Measurements from ENCODE around the gene IQCF6. TPM values are rescaled to one million over a fixed set of nuclear protein-coding genes. Genes with fewer than 3 reads are reported as not detected.

Gene IQCF6
- total and polyA plus RNA-seq, 2 experiments from 2014 or later, result not detected

DNA sequence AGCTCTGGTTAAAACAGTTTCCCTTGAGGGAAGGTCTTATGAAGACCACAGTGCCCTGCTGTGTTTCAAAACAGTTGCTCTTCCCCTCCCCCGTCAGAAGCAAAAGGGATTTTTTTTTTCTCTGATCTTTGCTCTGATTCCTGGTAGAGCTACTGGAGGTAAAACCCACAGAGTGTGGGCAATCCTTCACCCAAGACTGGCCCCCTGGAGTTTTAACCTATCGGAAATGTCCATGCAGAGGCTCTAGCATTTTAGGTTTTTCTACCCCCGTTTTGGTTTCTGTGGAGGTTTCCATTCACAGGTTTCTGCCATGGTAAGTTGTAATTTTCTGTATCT lies 44.5 kb downstream of the IQCF6 start:
- no peak overlapping the region for H3K27ac ChIP-seq

DNA sequence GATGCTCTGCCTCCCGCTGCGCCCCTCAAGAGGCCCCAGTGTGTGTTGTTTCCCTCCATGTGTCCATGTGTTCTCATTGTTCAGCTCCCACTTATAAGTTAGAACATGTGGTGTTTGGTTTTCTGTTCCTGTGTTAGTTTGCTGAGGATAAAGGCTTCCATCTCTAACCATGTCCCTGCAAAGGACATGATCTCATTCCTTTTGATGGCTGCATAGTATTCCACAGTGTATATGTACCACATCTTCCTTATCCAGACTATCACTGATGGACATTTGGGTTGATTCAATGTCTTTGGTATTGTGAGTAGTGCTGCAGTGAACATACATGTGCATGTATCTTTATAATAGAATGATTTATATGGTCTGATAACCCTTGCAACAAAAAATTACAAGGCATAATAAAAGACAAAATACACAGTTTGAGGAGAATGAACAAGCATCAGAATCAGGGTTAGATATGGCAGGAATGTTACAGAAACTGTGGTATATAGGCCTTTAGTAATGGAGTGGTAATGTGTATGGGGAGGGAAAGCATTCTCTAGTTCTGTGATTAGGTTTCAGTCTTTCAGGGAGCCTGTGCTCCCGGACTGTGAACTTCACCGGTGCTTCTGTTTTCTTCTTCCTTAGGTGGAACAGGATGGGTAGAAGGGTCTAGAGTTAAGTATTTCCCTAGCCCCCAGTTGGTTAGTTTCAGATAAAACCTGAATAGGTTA lies 45.0 kb downstream of the IQCF6 start:
- Histone ChIP-seq H3K4me3 (no peak overlapping the region), H3K27me3 (no peaks in the 10 kb centered on the region), H3K36me3 (no peaks in the 10 kb centered on the region), H3K9me3 (ENCODE audit: low read depth) (no peaks in the 10 kb centered on the region), H3K27ac (no peak overlapping the region), H3K4me1 (ENCODE audit: low read depth) (no peaks in the 10 kb centered on the region)
- TF ChIP-seq, protein P1, sequence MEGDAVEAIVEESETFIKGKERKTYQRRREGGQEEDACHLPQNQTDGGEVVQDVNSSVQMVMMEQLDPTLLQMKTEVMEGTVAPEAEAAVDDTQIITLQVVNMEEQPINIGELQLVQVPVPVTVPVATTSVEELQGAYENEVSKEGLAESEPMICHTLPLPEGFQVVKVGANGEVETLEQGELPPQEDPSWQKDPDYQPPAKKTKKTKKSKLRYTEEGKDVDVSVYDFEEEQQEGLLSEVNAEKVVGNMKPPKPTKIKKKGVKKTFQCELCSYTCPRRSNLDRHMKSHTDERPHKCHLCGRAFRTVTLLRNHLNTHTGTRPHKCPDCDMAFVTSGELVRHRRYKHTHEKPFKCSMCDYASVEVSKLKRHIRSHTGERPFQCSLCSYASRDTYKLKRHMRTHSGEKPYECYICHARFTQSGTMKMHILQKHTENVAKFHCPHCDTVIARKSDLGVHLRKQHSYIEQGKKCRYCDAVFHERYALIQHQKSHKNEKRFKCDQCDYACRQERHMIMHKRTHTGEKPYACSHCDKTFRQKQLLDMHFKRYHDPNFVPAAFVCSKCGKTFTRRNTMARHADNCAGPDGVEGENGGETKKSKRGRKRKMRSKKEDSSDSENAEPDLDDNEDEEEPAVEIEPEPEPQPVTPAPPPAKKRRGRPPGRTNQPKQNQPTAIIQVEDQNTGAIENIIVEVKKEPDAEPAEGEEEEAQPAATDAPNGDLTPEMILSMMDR (IDR thresholded peaks at IDR 0.05; ENCODE audit: low read depth, low read length), result no peak
- DNase-seq (ENCODE audit: low read depth in 1 of 2, low spot score in 1 of 2), result no peak

More for the DNA sequence above, 44.5 kb downstream of the IQCF6 start:
- Histone ChIP-seq H3K36me3 (no peaks in the 10 kb centered on the region), H3K27me3 (no peaks in the 10 kb centered on the region), H3K4me1 (ENCODE audit: low read depth) (no peaks in the 10 kb centered on the region), H3K4me3 (no peak overlapping the region), H3K9me3 (ENCODE audit: low read depth) (no peaks in the 10 kb centered on the region)
- no peak for DNase-seq (ENCODE audit: low read depth in 1 of 2, low spot score in 1 of 2)
- TF ChIP-seq, protein P1 (IDR thresholded peaks at IDR 0.05; ENCODE audit: low read depth, low read length), result no peak

DNA sequence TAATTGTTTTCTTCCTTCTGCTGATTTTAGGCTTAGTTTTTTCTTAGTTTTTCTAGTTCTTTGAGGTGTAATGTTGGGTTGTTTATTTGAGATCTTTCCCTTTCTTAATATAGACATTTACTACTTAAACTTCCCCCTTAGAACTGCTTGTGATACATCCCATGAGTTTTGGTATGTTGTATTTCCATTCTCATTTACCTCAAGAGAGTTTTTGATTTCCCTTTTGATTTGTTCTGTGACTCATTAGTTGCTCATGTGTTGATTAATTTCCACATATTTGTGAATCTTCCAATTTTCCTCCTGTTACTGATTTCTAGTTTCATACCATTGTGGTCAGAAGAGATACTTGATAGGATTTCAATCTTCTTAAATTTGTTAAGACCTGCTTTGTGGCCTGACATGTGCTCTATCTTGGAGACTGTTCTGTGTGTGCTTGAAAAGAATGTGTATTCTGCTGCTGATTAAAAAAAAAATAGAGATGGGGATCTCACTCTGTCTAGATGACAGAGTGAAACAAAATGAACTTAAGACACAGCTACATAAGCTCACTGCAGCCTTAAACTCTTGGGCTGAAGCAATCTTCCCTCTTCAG lies 49.9 kb downstream of the IQCF6 start:
- no peaks in the 10 kb centered on the region for H3K27me3 ChIP-seq
- no peaks in the 10 kb centered on the region for H3K4me1 ChIP-seq (ENCODE audit: low read depth)
- DNase-seq (ENCODE audit: low read depth in 1 of 2, low spot score in 1 of 2), result no peak
- H3K4me3 ChIP-seq, result no peak overlapping the region
- no peaks in the 10 kb centered on the region for H3K36me3 ChIP-seq
- H3K9me3 ChIP-seq (ENCODE audit: low read depth), result no peaks in the 10 kb centered on the region
- TF ChIP-seq, protein P1 (IDR thresholded peaks at IDR 0.05; ENCODE audit: low read depth, low read length), result no peak
- no peak overlapping the region for H3K27ac ChIP-seq

Other genes starting within 250 kb of the IQCF6 start
- 14.0 and 22.0 TPM in 2 replicates for gene RAD54L2, start 240.5 kb downstream of the IQCF6 start, total RNA-seq
- gene RAD54L2, start 240.5 kb downstream of the IQCF6 start, polyA plus RNA-seq, result 19.5 and 26.3 TPM in 2 replicates
- 74.1 and 95.1 TPM in 2 replicates for gene TEX264, start 108.0 kb downstream of the IQCF6 start, total RNA-seq
- 71.9 and 83.9 TPM in 2 replicates for gene TEX264, start 108.0 kb downstream of the IQCF6 start, polyA plus RNA-seq
- 0.56 and 0.69 TPM in 2 replicates for gene GRM2, start 72.2 kb downstream of the IQCF6 start, total RNA-seq
- gene GRM2, start 72.2 kb downstream of the IQCF6 start, polyA plus RNA-seq, result 0.39 TPM in 1 of 2 replicates, not detected in the other
- gene IQCF2, start 82.4 kb upstream of the IQCF6 start, total RNA-seq, result not detected in 2 replicates
- gene IQCF2, start 82.4 kb upstream of the IQCF6 start, polyA plus RNA-seq, result not detected in 2 replicates
- not detected in 2 replicates for gene IQCF5, start 96.4 kb upstream of the IQCF6 start, total RNA-seq
- gene IQCF5, start 96.4 kb upstream of the IQCF6 start, polyA plus RNA-seq, result 0.99 TPM in 1 of 2 replicates, not detected in the other
- gene IQCF1, start 124.1 kb upstream of the IQCF6 start, total RNA-seq, result not detected in 2 replicates
- gene IQCF1, start 124.1 kb upstream of the IQCF6 start, polyA plus RNA-seq, result not detected in 2 replicates
- 22.3 and 22.4 TPM in 2 replicates for gene RRP9, start 162.7 kb upstream of the IQCF6 start, total RNA-seq
- gene RRP9, start 162.7 kb upstream of the IQCF6 start, polyA plus RNA-seq, result 32.8 and 38.2 TPM in 2 replicates
- gene PARP3, start 163.1 kb upstream of the IQCF6 start, total RNA-seq, result 17.3 and 19.2 TPM in 2 replicates
- gene PARP3, start 163.1 kb upstream of the IQCF6 start, polyA plus RNA-seq, result 23.7 and 26.6 TPM in 2 replicates
- 0.42 and 1.1 TPM in 2 replicates for gene GPR62, start 176.1 kb upstream of the IQCF6 start, total RNA-seq
- gene GPR62, start 176.1 kb upstream of the IQCF6 start, polyA plus RNA-seq, result 0.94 and 2.2 TPM in 2 replicates
- 151 and 226 TPM in 2 replicates for gene PCBP4, start 188.2 kb upstream of the IQCF6 start, total RNA-seq
- 114 and 122 TPM in 2 replicates for gene PCBP4, start 188.2 kb upstream of the IQCF6 start, polyA plus RNA-seq
- 19.8 and 27.8 TPM in 2 replicates for gene ABHD14B, start 194.8 kb upstream of the IQCF6 start, total RNA-seq
- gene ABHD14B, start 194.8 kb upstream of the IQCF6 start, polyA plus RNA-seq, result 23.3 and 29.9 TPM in 2 replicates
- gene ABHD14A, start 195.8 kb upstream of the IQCF6 start, total RNA-seq, result 56.5 and 105 TPM in 2 replicates
- gene ABHD14A, start 195.8 kb upstream of the IQCF6 start, polyA plus RNA-seq, result 95.9 and 104 TPM in 2 replicates
- 87.7 and 99.7 TPM in 2 replicates for gene ACY1, start 204.3 kb upstream of the IQCF6 start, total RNA-seq
- 116 and 125 TPM in 2 replicates for gene ACY1, start 204.3 kb upstream of the IQCF6 start, polyA plus RNA-seq
- gene RPL29, start 216.7 kb upstream of the IQCF6 start, total RNA-seq, result 1,533 and 1,673 TPM in 2 replicates
- gene RPL29, start 216.7 kb upstream of the IQCF6 start, polyA plus RNA-seq, result 844 and 941 TPM in 2 replicates